Measurements from ENCODE around the gene RPTOR. TPM values are rescaled to one million over a fixed set of nuclear protein-coding genes. Genes with fewer than 3 reads are reported as not detected.

Gene RPTOR
- total RNA-seq, 1 experiment from 2014 or later = 15.2 TPM

GRCh38 chr17:80716986-80717719, 172.5 kb downstream of the RPTOR start:
- no peak for DNase-seq (ENCODE audit: low spot score)

- no peak for DNase-seq (ENCODE audit: low spot score)
These were observed 173.1 kb downstream of the RPTOR start for GRCh38 chr17:80717720-80718083.

- DNase-seq (ENCODE audit: low spot score) = no peak
These were observed 173.8 kb downstream of the RPTOR start for GRCh38 chr17:80718428-80718827.

GRCh38 chr17:80719449-80719848, 174.8 kb downstream of the RPTOR start:
- no peak for DNase-seq (ENCODE audit: low spot score)

GRCh38 chr17:80720610-80721577, 176.3 kb downstream of the RPTOR start:
- peak; percentile 79 for DNase-seq (ENCODE audit: low spot score)

- no peak for DNase-seq (ENCODE audit: low spot score)
These were observed 178.0 kb downstream of the RPTOR start for GRCh38 chr17:80722661-80723060.

- DNase-seq (ENCODE audit: low spot score) = peak; percentile 65
These were observed 180.2 kb downstream of the RPTOR start for GRCh38 chr17:80724775-80725266.

- peak; percentile 48 for DNase-seq (ENCODE audit: low spot score)
These were observed 180.9 kb downstream of the RPTOR start for GRCh38 chr17:80725517-80725916.

- no peak for DNase-seq (ENCODE audit: low spot score)
These were observed 182.1 kb downstream of the RPTOR start for GRCh38 chr17:80726558-80727408.

- DNase-seq (ENCODE audit: low spot score) = no peak
These were observed 182.7 kb downstream of the RPTOR start for GRCh38 chr17:80727409-80727755.

- DNase-seq (ENCODE audit: low spot score) = no peak
These were observed 184.4 kb downstream of the RPTOR start for GRCh38 chr17:80729016-80729415.

GRCh38 chr17:80729761-80730160, 185.1 kb downstream of the RPTOR start:
- DNase-seq (ENCODE audit: low spot score) = no peak

GRCh38 chr17:80730739-80731138, 186.1 kb downstream of the RPTOR start:
- no peak for DNase-seq (ENCODE audit: low spot score)

GRCh38 chr17:80731323-80731722, 186.7 kb downstream of the RPTOR start:
- DNase-seq (ENCODE audit: low spot score) = no peak

GRCh38 chr17:80732268-80732667, 187.6 kb downstream of the RPTOR start:
- no peak for DNase-seq (ENCODE audit: low spot score)

GRCh38 chr17:80737106-80738019, 192.7 kb downstream of the RPTOR start:
- DNase-seq (ENCODE audit: low spot score) = no peak

GRCh38 chr17:80738020-80738808, 193.6 kb downstream of the RPTOR start:
- no peak for DNase-seq (ENCODE audit: low spot score)

- no peak for DNase-seq (ENCODE audit: low spot score)
These were observed 194.5 kb downstream of the RPTOR start for GRCh38 chr17:80738987-80739730.

GRCh38 chr17:80740141-80740540, 195.5 kb downstream of the RPTOR start:
- no peak for DNase-seq (ENCODE audit: low spot score)
